ENCODE results near the gene PGM5. TPM values are rescaled to one million over a fixed set of nuclear protein-coding genes. Genes with fewer than 3 reads are reported as not detected.

The PGM5 gene
- total and polyA plus RNA-seq, 2 of the 8 experiments (the other 6 are each of a cell fraction or from before 2014, with no cell fraction given): not detected

GRCh38 chr9:68540712-68541535 is 184.5 kb downstream of the PGM5 start, which contains the start of gene TMEM252 (continued):
- no peak for TF ChIP-seq NANOG (IDR thresholded peaks at IDR 0.05; ENCODE audit: insufficient read depth, low read depth, low read length, poor library complexity, severe bottlenecking)
- TF ChIP-seq RFX5 (IDR thresholded peaks at IDR 0.05; ENCODE audit: borderline replicate concordance, low read depth, low read length): no peak
- no peak for TF ChIP-seq SUZ12 (IDR thresholded peaks at IDR 0.05; ENCODE audit: low read length)
- TF ChIP-seq CBX5 (IDR thresholded peaks at IDR 0.05; ENCODE audit: low read depth, low read length): no peak
- TF ChIP-seq POU5F1 (IDR thresholded peaks at IDR 0.05; ENCODE audit: low read depth, low read length): no peak
- no peak for TF ChIP-seq CREB1 (IDR thresholded peaks at IDR 0.05)
- TF ChIP-seq SP2 (IDR thresholded peaks at IDR 0.05; ENCODE audit: low read length): no peak
